ENCODE results near the gene OTX2.

OTX2 gene

DNA sequence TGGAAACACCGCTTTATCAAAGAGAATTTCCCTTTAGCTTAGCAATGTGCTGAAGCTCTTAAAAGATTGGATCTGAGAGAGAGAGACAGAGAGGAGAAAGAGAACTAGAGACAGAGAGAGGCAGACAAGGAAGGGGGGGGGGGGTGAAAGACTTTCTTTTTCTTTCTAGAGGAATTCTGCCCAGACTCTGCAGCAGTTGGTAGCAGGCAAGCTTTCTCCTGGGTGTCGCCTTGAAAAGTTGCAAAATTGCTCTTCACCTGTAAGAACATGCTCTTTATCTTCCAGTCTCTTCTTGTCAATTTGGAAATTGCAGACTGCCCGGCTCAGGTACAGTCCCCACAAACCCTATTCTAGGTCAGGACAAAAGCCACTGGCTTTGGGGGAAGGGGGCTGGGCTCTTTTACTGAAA is 2.9 kb upstream of the OTX2 start:
- no peak for DNase-seq (ENCODE audit: low read depth)
- no peak overlapping the region for H3K4me3 ChIP-seq (ENCODE audit: low read depth, low read length)
- TF ChIP-seq, protein P1, sequence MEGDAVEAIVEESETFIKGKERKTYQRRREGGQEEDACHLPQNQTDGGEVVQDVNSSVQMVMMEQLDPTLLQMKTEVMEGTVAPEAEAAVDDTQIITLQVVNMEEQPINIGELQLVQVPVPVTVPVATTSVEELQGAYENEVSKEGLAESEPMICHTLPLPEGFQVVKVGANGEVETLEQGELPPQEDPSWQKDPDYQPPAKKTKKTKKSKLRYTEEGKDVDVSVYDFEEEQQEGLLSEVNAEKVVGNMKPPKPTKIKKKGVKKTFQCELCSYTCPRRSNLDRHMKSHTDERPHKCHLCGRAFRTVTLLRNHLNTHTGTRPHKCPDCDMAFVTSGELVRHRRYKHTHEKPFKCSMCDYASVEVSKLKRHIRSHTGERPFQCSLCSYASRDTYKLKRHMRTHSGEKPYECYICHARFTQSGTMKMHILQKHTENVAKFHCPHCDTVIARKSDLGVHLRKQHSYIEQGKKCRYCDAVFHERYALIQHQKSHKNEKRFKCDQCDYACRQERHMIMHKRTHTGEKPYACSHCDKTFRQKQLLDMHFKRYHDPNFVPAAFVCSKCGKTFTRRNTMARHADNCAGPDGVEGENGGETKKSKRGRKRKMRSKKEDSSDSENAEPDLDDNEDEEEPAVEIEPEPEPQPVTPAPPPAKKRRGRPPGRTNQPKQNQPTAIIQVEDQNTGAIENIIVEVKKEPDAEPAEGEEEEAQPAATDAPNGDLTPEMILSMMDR (IDR thresholded peaks at IDR 0.05; ENCODE audit: insufficient read depth, low read depth, low read length, missing control alignments): no peak

DNA sequence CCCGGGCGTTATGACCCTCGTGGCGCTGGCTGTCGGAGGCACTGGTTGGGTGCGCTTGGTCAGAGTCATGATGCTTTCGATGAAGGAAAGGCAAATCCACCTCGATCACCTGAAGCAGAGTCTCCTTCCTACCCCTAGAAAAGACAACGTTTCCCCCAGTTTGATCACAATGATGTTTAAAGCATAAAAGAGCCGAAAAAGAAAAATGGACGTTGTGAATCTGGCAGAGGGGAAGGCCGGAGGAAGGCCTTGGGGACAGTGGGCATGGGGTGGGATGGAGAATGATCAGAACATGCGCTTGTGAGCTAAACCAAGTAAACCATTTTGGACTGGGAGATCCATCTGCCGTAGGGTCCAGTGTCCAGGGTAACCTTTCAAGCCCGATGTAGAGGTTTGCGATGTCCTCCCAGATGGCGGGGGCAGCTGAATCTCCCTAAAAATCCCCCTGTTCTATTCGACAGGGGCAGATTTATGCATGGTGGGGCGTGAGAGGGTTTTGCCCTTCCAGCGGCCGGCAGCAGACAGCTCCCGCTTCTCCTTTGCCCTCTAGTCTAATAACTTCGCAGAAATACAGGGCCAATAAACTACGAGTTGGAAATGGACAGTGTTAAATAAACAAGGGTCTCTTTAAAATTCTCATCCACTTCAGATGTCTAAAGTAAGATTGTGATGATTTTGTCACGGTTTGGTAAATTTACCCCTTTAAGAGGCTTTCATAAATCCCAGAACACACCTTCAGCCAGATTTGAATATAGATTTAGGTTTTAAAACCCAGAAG is 2.3 kb upstream of the OTX2 start:
- no peak for DNase-seq (ENCODE audit: low read depth)
- TF ChIP-seq, protein P1 (IDR thresholded peaks at IDR 0.05; ENCODE audit: insufficient read depth, low read depth, low read length, missing control alignments): no peak
- no peak overlapping the region for H3K4me3 ChIP-seq (ENCODE audit: low read depth, low read length)

DNA sequence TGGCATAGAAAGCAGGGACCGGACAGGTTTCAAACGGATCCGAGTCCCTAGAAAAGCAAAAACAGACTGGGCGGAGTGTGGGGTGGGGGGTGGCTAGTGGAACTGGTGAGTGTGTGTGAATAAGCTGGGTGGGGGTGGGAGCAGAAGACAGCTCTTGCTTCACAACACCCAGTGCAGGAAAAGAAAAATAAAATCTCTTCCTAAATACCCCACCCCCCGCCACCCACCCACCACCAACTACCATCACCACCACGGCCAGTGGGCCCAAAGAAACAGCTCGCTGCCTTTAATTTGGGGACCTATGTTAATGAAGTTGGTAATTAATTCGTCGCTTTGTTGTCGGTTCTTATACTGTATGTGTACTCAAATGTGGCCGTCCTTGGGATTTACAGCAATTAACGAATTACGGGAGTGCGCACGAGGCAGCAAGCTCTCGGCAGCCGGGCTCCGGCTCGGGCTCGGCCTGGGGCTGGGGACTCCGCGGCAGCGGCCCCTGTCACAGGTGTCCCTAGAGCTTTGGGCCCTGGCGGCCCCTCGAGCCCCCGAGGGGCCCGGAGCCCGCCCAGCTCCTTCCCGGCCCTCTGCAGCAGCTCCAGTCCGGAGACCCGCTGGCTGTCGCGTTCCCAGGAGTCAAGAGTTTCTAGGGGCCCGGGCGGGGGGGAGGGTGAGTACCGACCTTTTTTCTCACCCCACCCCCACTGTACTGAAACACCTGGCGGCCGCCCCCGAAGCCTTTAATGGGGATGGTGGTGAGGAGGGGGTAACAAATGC is 1.5 kb upstream of the OTX2 start:
- DNase-seq (ENCODE audit: low read depth): no peak
- no peak overlapping the region for H3K4me3 ChIP-seq (ENCODE audit: low read depth, low read length)
- TF ChIP-seq, protein P1 (IDR thresholded peaks at IDR 0.05; ENCODE audit: insufficient read depth, low read depth, low read length, missing control alignments): no peak

DNA sequence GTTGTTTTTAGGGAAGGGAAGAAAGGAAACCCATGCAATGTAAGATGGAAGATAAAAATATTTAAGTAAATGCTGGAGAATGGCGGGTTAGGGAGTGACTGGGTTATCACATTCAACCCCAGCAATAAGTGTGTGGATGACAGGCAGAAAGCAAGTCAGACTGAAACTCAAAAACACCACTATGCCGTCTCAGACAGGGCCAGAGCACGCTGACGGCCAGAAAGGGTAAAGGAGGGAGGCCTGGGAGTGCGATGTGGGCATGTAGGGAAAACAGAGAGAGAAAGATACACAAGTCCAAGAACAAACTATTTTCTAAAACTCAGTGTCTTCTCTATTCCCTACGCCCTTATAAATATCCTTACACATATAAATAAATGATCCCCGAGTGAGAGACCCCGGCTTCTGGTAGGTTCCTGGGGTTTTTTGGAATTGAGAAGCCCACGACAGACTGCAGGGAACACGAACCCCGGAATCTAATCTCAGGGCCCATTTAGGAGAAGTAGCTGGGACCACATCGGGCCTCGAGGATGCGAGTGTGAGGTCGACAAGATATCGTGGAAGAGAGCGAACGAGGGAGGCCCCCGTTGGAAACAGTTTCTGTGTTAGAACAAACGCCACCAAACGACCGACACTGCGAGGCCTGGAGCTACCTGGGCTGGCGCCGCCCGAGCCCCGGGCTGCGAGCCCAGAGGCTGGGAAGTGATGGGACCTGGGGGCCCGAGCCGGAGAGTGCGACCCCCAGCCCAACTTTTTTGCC is 735 bp upstream of the OTX2 start:
- TF ChIP-seq, protein P1 (IDR thresholded peaks at IDR 0.05; ENCODE audit: insufficient read depth, low read depth, low read length, missing control alignments): no peak
- DNase-seq (ENCODE audit: low read depth): no peak
- no peak overlapping the region for H3K4me3 ChIP-seq (ENCODE audit: low read depth, low read length)

DNA sequence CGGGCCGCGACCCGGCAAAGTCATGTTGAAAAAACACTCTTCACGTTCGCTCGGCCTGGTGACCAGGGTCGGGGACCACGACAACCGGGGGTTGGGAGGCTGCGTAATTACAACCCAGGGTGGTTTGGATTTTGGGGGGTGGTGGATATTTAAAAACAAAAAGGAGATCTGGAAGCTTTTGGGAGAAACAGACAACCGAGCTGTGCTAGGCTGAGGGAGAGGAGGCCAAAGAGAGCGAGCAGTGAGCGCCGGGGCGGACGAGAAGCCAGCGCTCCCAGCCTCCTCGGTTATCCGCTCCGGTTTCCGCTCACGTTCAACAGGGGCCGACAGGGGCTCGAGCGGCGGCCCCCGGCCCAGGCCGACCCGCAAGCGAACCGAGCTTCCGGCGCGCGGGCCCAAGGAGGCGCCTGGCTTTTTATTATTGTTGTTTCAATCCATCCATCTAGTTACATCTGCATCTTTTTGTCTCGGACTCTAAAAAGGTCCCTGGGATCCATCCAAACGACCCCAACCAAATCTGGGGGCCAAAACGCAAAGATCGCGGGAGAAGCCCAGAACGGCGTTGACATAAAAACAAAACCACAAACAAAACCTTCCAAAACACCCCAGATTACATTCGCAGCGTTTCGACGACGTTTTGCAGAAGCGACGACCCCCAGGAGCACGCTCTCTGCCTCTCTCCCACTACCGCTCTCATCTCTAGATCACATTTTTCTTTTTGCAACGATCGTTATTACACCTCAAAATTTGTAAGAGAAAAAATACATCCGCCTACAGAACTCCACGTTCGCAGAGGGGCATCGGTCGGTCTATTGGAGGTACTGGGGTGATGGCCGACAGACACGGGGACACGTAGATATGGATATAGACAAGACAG is 771 bp downstream of the OTX2 start:
- H3K4me3 ChIP-seq (ENCODE audit: low read depth, low read length): no peak overlapping the region
- TF ChIP-seq, protein P1 (IDR thresholded peaks at IDR 0.05; ENCODE audit: insufficient read depth, low read depth, low read length, missing control alignments): no peak
- no peak for DNase-seq (ENCODE audit: low read depth)

Data from GM12865 (cell line).